ENCODE data around the gene CFD. TPM values are rescaled to one million over a fixed set of nuclear protein-coding genes. Genes with fewer than 3 reads are reported as not detected.

Gene CFD
- polyA plus RNA-seq, 1 of the 3 experiments (the other 2 are of a cell fraction), result 2.5 TPM

GRCh38 chr19:843180-843835, 16.2 kb upstream of the CFD start:
- no peak overlapping the region for H3K27ac ChIP-seq (ENCODE audit: low read depth in 2 of 2, low read length in 1 of 2)
- peak overlapping the region; percentile 47; the same call in 1 of the 2 replicates for H3K4me2 ChIP-seq
- H3K79me2 ChIP-seq (ENCODE audit: insufficient read depth), result no peaks in the 10 kb centered on the region
- POLR2A ChIA-PET, result no interaction called here
- no peaks in the 10 kb centered on the region; a peak in 1 of 4 replicates for H3K4me1 ChIP-seq (ENCODE audit: control insufficient read depth in 1 of 2, insufficient read depth in 2 of 2, low read depth in 1 of 2, low read length in 1 of 2)
- DNase-seq, result peak; percentile 66
- H3K9me3 ChIP-seq, result no peaks in the 10 kb centered on the region
- no peak overlapping the region; a peak in 1 of 4 replicates for H3K4me3 ChIP-seq (ENCODE audit: low read depth in 2 of 2, low read length in 1 of 2)
- H3K9me2 ChIP-seq, result no peaks in the 10 kb centered on the region
- 20% methylated on average over 2 of the region's 46 CpGs for WGBS (ENCODE audit: low lambda C conversion rate)
- no peaks in the 10 kb centered on the region for H3K36me3 ChIP-seq (replicated peaks in 1 of 2; ENCODE audit: control insufficient read depth in 1 of 2, insufficient read depth in 2 of 2, low read length in 1 of 2)
- peaks cover 66% of the 10 kb centered on the region for H3K27me3 ChIP-seq (ENCODE audit: insufficient read depth)
- H3F3A ChIP-seq (replicated peaks; ENCODE audit: insufficient read depth), result peaks cover 9% of the 10 kb centered on the region
- H2AFZ ChIP-seq (ENCODE audit: low read depth), result no peak overlapping the region
- no peak overlapping the region for H3K9ac ChIP-seq
- CTCF ChIA-PET, result interaction anchor here (0.9 to 2.1 kb wide), 2 partner anchors 13 to 17 kb away, joined by 3 to 7 read pairs; no protein-coding TSS in a partner anchor
- TF ChIP-seq NRF1 (IDR thresholded peaks at IDR 0.05; ENCODE audit: low read depth, low read length), result no peak
- TF ChIP-seq EZH2phosphoT487 (IDR thresholded peaks at IDR 0.05; ENCODE audit: borderline replicate concordance, low read depth), result no peak
- no peak for TF ChIP-seq MEF2A (IDR thresholded peaks at IDR 0.05; ENCODE audit: borderline replicate concordance, low read depth)
- no peak for TF ChIP-seq PBX3 (IDR thresholded peaks at IDR 0.05)
- no peaks in the 10 kb centered on the region for H4K20me1 ChIP-seq (ENCODE audit: insufficient read depth)

GRCh38 chr19:843836-844545, 15.5 kb upstream of the CFD start:
- H3K27ac ChIP-seq (ENCODE audit: low read depth in 2 of 2, low read length in 1 of 2), result no peak overlapping the region
- no peaks in the 10 kb centered on the region; a peak in 1 of 4 replicates for H3K4me1 ChIP-seq (ENCODE audit: control insufficient read depth in 1 of 2, insufficient read depth in 2 of 2, low read depth in 1 of 2, low read length in 1 of 2)
- H4K20me1 ChIP-seq (ENCODE audit: insufficient read depth), result no peaks in the 10 kb centered on the region
- H3K27me3 ChIP-seq (ENCODE audit: insufficient read depth), result peaks cover 69% of the 10 kb centered on the region
- 5% methylated on average over 26 of the region's 70 CpGs for WGBS (ENCODE audit: low lambda C conversion rate)
- H3F3A ChIP-seq (replicated peaks; ENCODE audit: insufficient read depth), result peaks cover 9% of the 10 kb centered on the region
- H3K9ac ChIP-seq, result no peak overlapping the region
- no peaks in the 10 kb centered on the region for H3K9me2 ChIP-seq
- H3K4me3 ChIP-seq (ENCODE audit: low read depth in 2 of 2, low read length in 1 of 2), result no peak overlapping the region
- no peak overlapping the region for H2AFZ ChIP-seq (ENCODE audit: low read depth)
- ChIA-PET CTCF (interaction anchor here (0.9 to 2.1 kb wide), 2 partner anchors 13 to 16 kb away, joined by 3 to 7 read pairs; no protein-coding TSS in a partner anchor), POLR2A (no interaction called here)
- no peaks in the 10 kb centered on the region for H3K79me2 ChIP-seq (ENCODE audit: insufficient read depth)
- no peaks in the 10 kb centered on the region for H3K9me3 ChIP-seq
- no peaks in the 10 kb centered on the region for H3K36me3 ChIP-seq (replicated peaks in 1 of 2; ENCODE audit: control insufficient read depth in 1 of 2, insufficient read depth in 2 of 2, low read length in 1 of 2)
- H3K4me2 ChIP-seq, result peak overlapping the region; percentile 47; the same call in 1 of the 2 replicates
- DNase-seq, result no peak
- no peak for TF ChIP-seq ELF1 (IDR thresholded peaks at IDR 0.05)
- TF ChIP-seq, protein P1, sequence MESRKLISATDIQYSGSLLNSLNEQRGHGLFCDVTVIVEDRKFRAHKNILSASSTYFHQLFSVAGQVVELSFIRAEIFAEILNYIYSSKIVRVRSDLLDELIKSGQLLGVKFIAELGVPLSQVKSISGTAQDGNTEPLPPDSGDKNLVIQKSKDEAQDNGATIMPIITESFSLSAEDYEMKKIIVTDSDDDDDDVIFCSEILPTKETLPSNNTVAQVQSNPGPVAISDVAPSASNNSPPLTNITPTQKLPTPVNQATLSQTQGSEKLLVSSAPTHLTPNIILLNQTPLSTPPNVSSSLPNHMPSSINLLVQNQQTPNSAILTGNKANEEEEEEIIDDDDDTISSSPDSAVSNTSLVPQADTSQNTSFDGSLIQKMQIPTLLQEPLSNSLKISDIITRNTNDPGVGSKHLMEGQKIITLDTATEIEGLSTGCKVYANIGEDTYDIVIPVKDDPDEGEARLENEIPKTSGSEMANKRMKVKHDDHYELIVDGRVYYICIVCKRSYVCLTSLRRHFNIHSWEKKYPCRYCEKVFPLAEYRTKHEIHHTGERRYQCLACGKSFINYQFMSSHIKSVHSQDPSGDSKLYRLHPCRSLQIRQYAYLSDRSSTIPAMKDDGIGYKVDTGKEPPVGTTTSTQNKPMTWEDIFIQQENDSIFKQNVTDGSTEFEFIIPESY (IDR thresholded peaks at IDR 0.05; ENCODE audit: borderline replicate concordance, low read depth), result no peak
- TF ChIP-seq MEF2A (IDR thresholded peaks at IDR 0.05; ENCODE audit: borderline replicate concordance, low read depth), result no peak
- TF ChIP-seq TAF1 (IDR thresholded peaks at IDR 0.05; ENCODE audit: borderline replicate concordance, low read depth, low read length), result no peak
- no peak for TF ChIP-seq FOXJ3 (CRISPR knock-in tag; IDR thresholded peaks at IDR 0.05)
- no peak for TF ChIP-seq EP300 (IDR thresholded peaks at IDR 0.05; ENCODE audit: borderline replicate concordance in 1 of 2, low read depth in 1 of 2, low read length in 1 of 2)
- no peak for TF ChIP-seq MAX (IDR thresholded peaks at IDR 0.05; ENCODE audit: low read depth)
- TF ChIP-seq MXI1 (IDR thresholded peaks at IDR 0.05; ENCODE audit: low read depth, low read length), result no peak
- TF ChIP-seq JUND (IDR thresholded peaks at IDR 0.05), result no peak
- no peak for TF ChIP-seq FOXM1 (IDR thresholded peaks at IDR 0.05; ENCODE audit: low read depth)
- no peak for TF ChIP-seq SMC3 (IDR thresholded peaks at IDR 0.05; ENCODE audit: low read depth, low read length)
- TF ChIP-seq, protein P2, sequence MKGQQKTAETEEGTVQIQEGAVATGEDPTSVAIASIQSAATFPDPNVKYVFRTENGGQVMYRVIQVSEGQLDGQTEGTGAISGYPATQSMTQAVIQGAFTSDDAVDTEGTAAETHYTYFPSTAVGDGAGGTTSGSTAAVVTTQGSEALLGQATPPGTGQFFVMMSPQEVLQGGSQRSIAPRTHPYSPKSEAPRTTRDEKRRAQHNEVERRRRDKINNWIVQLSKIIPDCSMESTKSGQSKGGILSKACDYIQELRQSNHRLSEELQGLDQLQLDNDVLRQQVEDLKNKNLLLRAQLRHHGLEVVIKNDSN (IDR thresholded peaks at IDR 0.05; ENCODE audit: borderline replicate concordance, low read depth), result no peak
- TF ChIP-seq, protein P3, sequence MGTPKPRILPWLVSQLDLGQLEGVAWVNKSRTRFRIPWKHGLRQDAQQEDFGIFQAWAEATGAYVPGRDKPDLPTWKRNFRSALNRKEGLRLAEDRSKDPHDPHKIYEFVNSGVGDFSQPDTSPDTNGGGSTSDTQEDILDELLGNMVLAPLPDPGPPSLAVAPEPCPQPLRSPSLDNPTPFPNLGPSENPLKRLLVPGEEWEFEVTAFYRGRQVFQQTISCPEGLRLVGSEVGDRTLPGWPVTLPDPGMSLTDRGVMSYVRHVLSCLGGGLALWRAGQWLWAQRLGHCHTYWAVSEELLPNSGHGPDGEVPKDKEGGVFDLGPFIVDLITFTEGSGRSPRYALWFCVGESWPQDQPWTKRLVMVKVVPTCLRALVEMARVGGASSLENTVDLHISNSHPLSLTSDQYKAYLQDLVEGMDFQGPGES (IDR thresholded peaks at IDR 0.05; ENCODE audit: low read depth, low read length), result no peak
- no peak for TF ChIP-seq TCF12 (IDR thresholded peaks at IDR 0.05)
- no peak for TF ChIP-seq NFIC (IDR thresholded peaks at IDR 0.05; ENCODE audit: borderline replicate concordance)

All from SK-N-SH (cell line).